Caco-2 (cell line): ENCODE results near the gene ATG4B. TPM values are rescaled to one million over a fixed set of nuclear protein-coding genes. Genes with fewer than 3 reads are reported as not detected.

Experiments
- BruUV-seq: library from RNA; stranded (reverse); fragments of 400-500 nt; replicated peaks from 2 replicates; lab custom pipeline; 2021; lab: Mats Ljungman, UMichigan
- CTCF ChIA-PET: fragments of 300-600 bp; sonication (Branson Sonifier 250); formaldehyde crosslinking; loops from one replicate; lab custom pipeline; 2022; ENCODE audit warnings: antibody characterized with exemption; lab: Charles Lee
- POLR2A ChIA-PET: fragments of 300-600 bp; sonication (Branson Sonifier 250); formaldehyde crosslinking; loops from one replicate; lab custom pipeline; 2022; ENCODE audit warnings: antibody characterized with exemption; lab: Charles Lee
- DNase-seq, 2 experiments: peaks; one replicate each; pipeline versions ENCODE4 v3.0.0 to v3.0.0-alpha.2; 2020 to 2022
- H3K27me3 ChIP-seq: replicated peaks from 2 replicates; pipeline ENCODE4 v1.6.0; 2011; ENCODE audit warnings: low read length; ENCODE audit not compliant: control insufficient read depth, insufficient read depth
- H3K36me3 ChIP-seq: 2 replicates; pipeline ENCODE4 v1.5.1; 2011; ENCODE audit warnings: low read length; ENCODE audit not compliant: control insufficient read depth, insufficient read depth
- H3K4me1 ChIP-seq: fragments of 250-450 bp; sonication (Bioruptor Pico); 2 replicates; pipeline ENCODE4 v1.5.1; 2020; ENCODE audit warnings: mild to moderate bottlenecking
- H3K4me3 ChIP-seq: 2 replicates; pipeline ENCODE4 v1.5.1; 2011; ENCODE audit warnings: low read depth, mild to moderate bottlenecking, control low read depth, low read length
- H3K9me3 ChIP-seq: fragments of 250-450 bp; sonication (Bioruptor Pico); 2 replicates; pipeline ENCODE4 v1.5.1; 2020; ENCODE audit warnings: mild to moderate bottlenecking, moderate library complexity
- H3K27ac Mint-ChIP-seq: one replicate; pipeline ENCODE4 v1.8.0; 2022; ENCODE audit warnings: mixed read lengths; ENCODE audit not compliant: unreplicated experiment
- H3K27me3 Mint-ChIP-seq: one replicate; pipeline ENCODE4 v1.8.0; 2022; ENCODE audit warnings: mixed read lengths; ENCODE audit not compliant: insufficient read depth, unreplicated experiment
- H3K36me3 Mint-ChIP-seq: one replicate; pipeline ENCODE4 v1.8.0; 2022; ENCODE audit warnings: mild to moderate bottlenecking, mixed read lengths; ENCODE audit not compliant: insufficient read depth, unreplicated experiment
- H3K4me1 Mint-ChIP-seq: one replicate; pipeline ENCODE4 v1.8.0; 2022; ENCODE audit warnings: low read depth, mixed read lengths; ENCODE audit not compliant: unreplicated experiment
- H3K4me3 Mint-ChIP-seq: one replicate; pipeline ENCODE4 v1.8.0; 2022; ENCODE audit warnings: mild to moderate bottlenecking, moderate library complexity, mixed read lengths; ENCODE audit not compliant: unreplicated experiment
- H3K9me3 Mint-ChIP-seq: one replicate; pipeline ENCODE4 v1.8.0; 2022; ENCODE audit warnings: mixed read lengths; ENCODE audit not compliant: unreplicated experiment
- CTCF ChIP-seq, 2 experiments: fragments of 200-600 bp in 1 of 2; IDR thresholded peaks; 1 replicate in 1 of 2; 2 replicates in 1 of 2; pipeline versions ENCODE4 v1.5.1 to v1.8.0; 2011 to 2022; ENCODE audit warnings: antibody characterized with exemption in 1 of 2, control low read depth in 1 of 2, inconsistent platforms in 1 of 2, low read depth in 1 of 2, low read length in 1 of 2, mild to moderate bottlenecking in 1 of 2, moderate library complexity in 1 of 2; ENCODE audit not compliant: insufficient read depth in 1 of 2, severe bottlenecking in 1 of 2, unreplicated experiment in 1 of 2
- intact Hi-C: fragments of 100-400 bp; cut with micrococcal nuclease; formaldehyde crosslinking; loops from one replicate; pipeline ENCODE4 v1.10.0; 2022; ENCODE audit not compliant: unreplicated experiment
- total RNA-seq: library from RNA; stranded (reverse); gene quantifications from 2 replicates; pipeline ENCODE4 v1.2.3, GENCODE V29; 2022

The ATG4B gene
- total RNA-seq, 1 experiment from 2014 or later, result 94.5 TPM

GRCh38 chr2:241592126-241592845, 45.2 kb upstream of the ATG4B start:
- H3K27me3 Mint-ChIP-seq, result no peaks in the 10 kb centered on the region
- ChIA-PET CTCF (no interaction called here), POLR2A (no interaction called here)
- Histone ChIP-seq H3K36me3 (no peaks in the 10 kb centered on the region), H3K9me3 (no peaks in the 10 kb centered on the region), H3K27me3 (no peaks in the 10 kb centered on the region), H3K4me3 (no peak overlapping the region), H3K4me1 (no peaks in the 10 kb centered on the region)
- peaks cover 23% of the 10 kb centered on the region for H3K36me3 Mint-ChIP-seq
- H3K4me3 Mint-ChIP-seq, result no peak overlapping the region
- no peak overlapping the region for H3K27ac Mint-ChIP-seq
- peaks cover 10% of the 10 kb centered on the region for H3K9me3 Mint-ChIP-seq
- no peaks in the 10 kb centered on the region for H3K4me1 Mint-ChIP-seq
- DNase-seq, result no peak
- TF ChIP-seq CTCF (IDR thresholded peaks at IDR 0.05; ENCODE audit: insufficient read depth in 1 of 2, low read depth in 1 of 2, low read length in 1 of 2, severe bottlenecking in 1 of 2, unreplicated experiment in 1 of 2), result no peak
- intact Hi-C loops, result no loop called here
- BruUV-seq, result no TSS peak

GRCh38 chr2:241593271-241593670, 44.2 kb upstream of the ATG4B start:
- no peaks in the 10 kb centered on the region for H3K27me3 ChIP-seq
- intact Hi-C loops, result no loop called here
- ChIA-PET POLR2A (no interaction called here), CTCF (no interaction called here)
- Mint-ChIP-seq H3K4me1 (no peaks in the 10 kb centered on the region), H3K9me3 (peaks cover under 1% of the 10 kb centered on the region), H3K4me3 (no peak overlapping the region), H3K36me3 (peaks cover 28% of the 10 kb centered on the region), H3K27ac (no peak overlapping the region), H3K27me3 (no peaks in the 10 kb centered on the region)
- TF ChIP-seq CTCF (IDR thresholded peaks at IDR 0.05; ENCODE audit: insufficient read depth in 1 of 2, low read depth in 1 of 2, low read length in 1 of 2, severe bottlenecking in 1 of 2, unreplicated experiment in 1 of 2), result no peak
- no peak overlapping the region for H3K4me3 ChIP-seq
- no peak for DNase-seq
- no peaks in the 10 kb centered on the region for H3K36me3 ChIP-seq
- BruUV-seq, result no TSS peak
- H3K4me1 ChIP-seq, result no peaks in the 10 kb centered on the region
- no peaks in the 10 kb centered on the region for H3K9me3 ChIP-seq

- Mint-ChIP-seq H3K4me1 (no peaks in the 10 kb centered on the region), H3K27ac (no peak overlapping the region), H3K9me3 (no peaks in the 10 kb centered on the region), H3K27me3 (no peaks in the 10 kb centered on the region), H3K4me3 (no peak overlapping the region), H3K36me3 (peaks cover 29% of the 10 kb centered on the region)
- no peaks in the 10 kb centered on the region for H3K27me3 ChIP-seq
- POLR2A ChIA-PET, result no interaction called here
- BruUV-seq, result no TSS peak
- no peak overlapping the region for H3K4me3 ChIP-seq
- no peak for DNase-seq
- intact Hi-C loops, result no loop called here
- H3K9me3 ChIP-seq, result no peaks in the 10 kb centered on the region
- H3K36me3 ChIP-seq, result no peaks in the 10 kb centered on the region
- TF ChIP-seq CTCF (IDR thresholded peaks at IDR 0.05; ENCODE audit: insufficient read depth in 1 of 2, low read depth in 1 of 2, low read length in 1 of 2, severe bottlenecking in 1 of 2, unreplicated experiment in 1 of 2), result no peak
- no peaks in the 10 kb centered on the region for H3K4me1 ChIP-seq
- CTCF ChIA-PET, result no interaction called here
Measured at GRCh38 chr2:241595600-241596140, 41.8 kb upstream of the ATG4B start.
